CD4-positive, alpha-beta T cell treated with Interleukin-6 at 100 ng/mL for 8 hours (primary cell): Measurements from ENCODE around the gene VWF.

Experiments used
- DNase-seq: peaks from one replicate; pipeline ENCODE4 v3.0.0-alpha.2; 2020; ENCODE audit warnings: mixed read lengths, low spot score

The VWF gene

DNA sequence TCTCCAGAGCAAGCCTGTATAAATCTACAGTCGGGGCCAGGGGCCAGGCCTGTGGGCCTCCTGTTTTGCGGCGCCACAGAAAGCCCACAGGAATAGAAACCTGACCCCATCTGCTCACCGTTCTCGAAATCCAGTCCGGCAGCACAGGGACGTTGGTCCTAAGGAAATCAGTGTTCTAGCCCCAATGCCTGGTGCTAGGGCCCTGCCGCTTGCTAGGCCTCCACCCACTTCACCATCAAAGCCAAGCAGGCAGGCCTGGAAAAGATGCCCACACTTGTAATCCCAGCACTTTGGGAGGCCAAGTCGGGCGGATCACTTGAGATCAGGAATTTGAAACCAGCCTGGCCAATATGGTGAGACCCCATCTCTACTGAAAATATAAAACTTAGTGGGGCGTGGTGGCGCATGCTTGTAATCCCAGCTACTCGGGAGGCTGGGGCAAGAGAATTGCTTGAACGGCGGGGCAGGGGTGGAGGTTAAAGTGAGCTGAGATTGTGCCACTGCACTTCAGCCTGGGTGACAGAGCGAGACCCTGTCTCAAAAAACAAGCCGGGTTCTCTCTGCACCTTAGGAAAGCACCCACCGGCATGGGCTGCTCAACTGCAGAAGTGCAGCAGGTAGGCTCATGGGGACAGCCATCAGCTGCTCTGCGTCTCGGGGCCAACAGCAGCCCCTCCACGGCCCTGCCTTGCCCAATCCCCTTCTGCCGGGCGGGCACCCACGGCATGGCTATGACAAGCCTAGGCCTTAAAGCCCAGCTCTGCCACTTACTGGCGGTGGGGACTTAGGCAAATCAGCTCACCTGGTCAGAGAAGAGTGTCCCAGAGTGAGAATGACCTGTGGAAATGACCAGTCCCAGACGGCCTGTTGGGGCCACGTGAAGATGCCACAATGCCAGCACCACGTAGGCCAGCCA lies 47.4 kb downstream of the VWF start:
- DNase-seq, result no peak

DNA sequence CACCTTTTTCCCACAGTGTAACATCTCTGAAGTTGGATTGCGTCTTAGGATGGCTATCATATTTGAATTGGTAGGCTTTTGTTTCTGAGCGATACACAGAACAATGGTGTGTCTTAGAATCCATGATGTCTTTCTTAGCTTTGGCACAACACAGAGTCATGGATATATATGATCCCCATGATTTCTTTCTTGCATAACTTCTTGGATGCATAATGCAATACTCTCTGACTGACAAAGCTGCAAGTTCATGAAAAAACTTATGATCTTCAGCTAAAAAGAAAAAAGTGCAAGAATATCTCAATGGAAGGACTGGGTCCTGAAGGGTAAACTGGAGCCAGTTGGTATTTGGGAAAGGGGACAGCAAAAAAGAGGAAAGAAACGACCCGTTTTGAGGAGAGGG lies 48.1 kb downstream of the VWF start:
- DNase-seq, result no peak

DNA sequence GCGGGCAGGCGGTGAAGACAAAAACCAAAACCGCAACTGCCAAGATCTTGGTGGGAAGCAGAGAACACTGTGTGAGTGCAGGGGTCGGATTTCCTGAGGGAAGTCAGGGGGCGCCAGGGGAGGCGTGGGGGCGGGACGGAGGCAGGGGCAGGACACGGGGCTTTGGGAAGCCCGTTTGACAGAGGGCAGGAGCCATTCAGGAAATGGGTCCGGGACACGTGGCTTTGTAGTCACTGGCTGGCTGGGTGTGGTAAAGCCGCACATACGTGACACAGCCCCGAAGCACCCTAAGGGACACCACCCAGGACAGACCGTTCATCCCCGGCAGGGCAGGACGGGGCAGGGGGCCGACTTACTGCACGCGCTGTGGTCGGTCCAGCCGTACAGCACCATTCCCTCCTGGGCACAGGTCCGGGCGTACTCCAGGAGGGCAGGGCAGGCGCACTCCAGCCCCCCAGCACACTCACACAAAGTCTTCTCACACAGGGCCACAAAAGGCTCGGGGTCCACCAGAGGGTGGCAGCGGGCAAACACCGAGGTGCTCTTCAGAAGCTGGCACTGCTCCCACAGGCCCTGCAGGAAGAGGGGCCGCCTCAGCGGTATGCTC lies 49.4 kb downstream of the VWF start:
- DNase-seq, result peak; percentile 11

DNA sequence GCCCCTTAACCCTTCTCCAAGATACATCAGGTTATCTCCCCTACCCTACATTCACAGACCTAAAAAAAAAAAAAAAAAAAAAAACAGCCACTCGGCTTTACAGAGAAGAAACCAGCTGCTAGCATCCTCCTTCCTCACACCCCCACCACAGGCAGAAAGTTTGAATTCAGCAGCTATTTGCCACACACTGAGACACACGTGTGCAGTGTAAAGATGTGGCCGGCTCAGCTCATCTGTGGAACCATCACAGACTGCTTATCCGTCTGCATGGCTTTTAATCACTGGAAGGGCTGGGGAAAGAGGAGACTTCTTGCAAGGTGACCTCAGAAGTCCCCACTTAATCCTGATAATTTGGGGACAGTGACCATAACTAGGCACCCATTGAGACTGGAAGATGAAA lies 50.0 kb downstream of the VWF start:
- DNase-seq, result peak; percentile 20

DNA sequence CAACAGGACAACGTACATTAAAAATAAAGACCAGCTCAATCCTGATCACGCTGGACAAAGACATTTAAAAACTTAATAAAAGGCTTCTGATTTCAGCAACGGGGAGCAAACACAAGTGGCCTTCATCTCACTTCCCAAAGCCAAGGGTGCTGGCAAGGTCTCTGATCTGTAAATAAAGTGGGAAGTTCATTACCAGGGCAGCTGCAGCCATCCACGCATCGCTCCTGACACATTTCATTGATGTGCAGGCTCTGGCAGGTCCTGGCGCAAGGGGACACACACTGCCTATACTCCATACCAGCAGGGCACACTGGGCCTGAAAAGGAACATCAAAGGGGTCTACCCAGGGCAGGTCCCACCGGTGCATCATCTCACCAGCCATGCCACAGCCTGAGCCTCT lies 51.0 kb downstream of the VWF start:
- no peak for DNase-seq

DNA sequence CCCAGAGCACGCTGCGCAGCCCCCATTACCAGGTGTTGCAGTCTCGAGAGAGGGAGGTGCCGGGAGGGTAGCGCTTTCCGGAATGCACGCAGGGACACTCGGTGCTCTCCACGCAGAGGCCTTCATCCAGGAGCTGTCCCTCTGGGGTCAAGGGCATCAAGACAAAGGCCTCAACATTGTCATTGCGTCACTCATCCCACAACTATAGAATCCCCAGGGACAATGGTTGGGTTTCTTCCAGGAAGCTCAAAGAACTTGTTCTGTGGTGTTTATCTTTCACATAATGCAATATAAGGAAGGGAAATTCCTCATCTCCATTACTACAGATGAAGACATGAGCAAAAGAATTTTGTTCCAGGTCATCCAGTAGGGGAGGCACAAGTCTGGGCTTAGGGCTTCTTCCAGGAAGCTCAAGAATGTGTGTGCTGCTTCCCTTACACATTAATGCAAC lies 52.1 kb downstream of the VWF start:
- no peak for DNase-seq

DNA sequence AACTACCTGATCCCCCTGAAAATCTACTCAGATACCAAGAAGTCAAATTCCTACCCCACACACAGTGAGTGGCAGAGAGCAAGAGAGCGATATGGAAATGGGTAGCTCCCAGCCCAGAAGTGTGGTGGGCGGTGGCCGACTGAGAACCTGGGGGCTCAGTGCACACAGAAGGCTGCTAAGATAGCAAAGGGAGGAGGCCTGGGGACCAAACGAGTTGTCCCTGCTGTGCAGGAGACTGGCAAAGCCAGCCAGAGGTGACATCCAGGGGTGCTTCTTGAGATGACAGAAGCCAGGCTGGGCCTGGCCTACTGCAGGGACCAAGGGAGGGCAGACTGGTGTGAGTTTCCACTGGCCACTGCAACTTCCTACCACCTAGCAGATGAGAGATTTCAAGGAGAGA lies 52.9 kb downstream of the VWF start:
- no peak for DNase-seq

DNA sequence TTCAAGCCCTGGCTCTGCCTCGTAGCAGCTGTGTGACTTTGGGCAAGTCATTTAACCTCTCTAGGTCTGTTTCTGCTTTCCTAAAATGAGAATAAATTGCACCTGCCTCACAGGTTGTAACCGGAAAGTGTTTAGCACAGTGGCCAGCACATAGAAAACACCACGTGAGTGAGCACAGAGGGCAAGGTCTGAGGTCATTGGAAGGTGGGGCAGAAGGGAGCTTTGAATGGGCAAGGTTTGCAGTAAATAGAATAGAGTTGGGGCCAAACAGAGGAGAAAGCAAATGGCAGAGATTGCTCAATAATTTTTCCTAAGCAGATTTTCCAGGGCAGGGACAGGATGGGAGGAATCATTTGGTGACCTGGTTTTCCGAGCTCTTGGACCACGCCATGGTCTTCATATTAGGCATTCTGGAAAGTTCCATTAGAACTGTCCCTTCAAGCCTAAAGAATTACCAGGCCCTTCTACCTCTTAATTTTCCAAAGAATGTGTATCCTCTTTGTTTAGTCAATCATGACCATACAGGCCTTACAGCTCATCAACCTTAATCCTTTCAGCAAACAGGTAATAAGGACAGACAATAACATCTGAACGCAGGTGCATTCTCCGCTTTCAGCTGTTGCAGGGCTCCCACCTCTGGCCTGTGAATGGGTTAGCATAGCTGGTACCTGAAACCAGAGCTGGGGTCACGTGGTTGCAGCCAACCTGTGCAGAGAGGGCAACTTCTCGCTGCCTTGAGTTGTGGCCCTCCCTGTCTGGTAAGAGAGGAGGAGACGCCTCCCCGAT lies 53.8 kb downstream of the VWF start:
- no peak for DNase-seq

DNA sequence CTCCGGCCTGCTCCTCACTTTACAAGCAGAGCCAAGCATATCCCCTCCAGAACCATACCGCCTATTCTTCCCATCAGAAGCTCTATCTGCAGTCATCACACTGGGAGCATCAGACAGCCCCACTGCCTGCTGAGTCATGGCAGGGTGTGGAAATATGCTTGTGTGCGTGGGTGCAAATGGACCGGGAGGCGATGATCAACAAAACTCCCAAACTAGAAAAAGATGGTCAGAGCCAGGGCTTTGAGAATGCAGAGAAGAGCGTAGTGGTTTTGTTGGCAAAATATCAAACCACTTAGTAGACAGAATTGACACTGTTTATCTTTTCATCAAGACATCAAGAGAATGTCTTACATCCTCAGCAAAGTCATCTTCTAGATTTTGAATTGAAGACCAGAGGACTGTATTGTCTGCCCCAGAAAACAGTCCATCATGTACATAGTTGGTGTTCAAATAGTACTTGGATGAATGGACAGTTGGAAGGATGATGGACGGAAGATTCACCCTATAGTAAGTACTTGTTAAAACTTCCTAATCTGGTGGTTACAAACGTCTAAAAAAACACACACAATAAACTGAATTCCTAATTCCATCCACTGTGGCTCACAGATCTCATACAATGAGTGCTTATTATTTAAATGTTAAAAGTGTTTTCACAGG lies 54.9 kb downstream of the VWF start:
- no peak for DNase-seq

DNA sequence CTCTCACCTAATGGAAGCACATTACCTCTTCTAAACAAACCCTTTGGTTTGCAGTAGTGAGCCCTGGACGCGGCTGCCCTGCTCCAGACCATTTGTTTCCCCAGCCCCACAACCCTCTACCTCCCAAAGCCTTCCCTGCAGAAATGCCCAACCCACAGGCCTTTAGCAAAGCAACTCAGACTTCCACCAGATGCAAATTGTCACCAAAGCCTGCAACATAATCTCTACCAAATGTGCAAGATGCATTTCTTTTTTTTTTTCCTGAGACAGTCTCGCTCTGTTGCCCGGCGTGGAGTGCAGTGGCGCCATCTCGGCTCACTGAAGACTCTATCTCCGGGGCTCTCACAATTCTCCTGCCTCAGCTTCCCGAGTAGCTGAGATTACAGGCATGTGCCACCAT lies 56.2 kb downstream of the VWF start:
- DNase-seq, result no peak

DNA sequence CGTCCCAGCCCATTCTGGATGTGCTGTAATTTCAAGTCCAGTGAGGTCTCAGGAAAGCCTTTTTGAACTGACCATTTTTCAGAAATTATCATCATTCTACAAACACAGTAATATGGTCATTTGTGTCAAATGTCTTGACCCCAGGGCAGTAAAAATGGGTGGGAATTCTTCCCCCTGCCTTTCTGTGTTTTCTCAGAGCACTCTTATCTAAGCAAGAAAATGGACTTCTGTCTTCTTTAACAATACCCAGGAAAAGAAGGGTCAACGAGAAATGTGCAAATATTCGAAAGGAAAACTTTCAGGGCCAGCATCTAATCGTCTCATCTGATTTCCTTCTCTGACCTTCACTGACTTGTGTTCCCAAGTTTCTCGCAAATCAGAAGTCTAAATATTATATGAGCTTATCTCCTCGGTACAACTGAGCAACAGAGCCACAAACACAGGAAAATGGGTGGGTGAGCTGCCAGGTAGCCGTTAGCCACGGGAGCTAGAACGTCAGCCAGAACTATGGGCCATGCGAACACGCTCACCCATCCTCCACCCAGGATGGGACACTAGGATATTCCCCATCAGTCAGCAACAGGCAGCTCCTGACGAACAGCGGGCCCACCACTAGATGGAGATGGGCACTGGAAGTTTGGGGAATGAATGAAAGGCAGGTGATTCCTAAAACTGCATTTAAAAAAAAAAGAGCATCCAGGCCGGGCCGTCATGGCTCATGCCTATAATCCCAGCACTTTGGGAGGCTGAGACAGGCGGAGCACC lies 57.1 kb downstream of the VWF start:
- DNase-seq, result no peak

DNA sequence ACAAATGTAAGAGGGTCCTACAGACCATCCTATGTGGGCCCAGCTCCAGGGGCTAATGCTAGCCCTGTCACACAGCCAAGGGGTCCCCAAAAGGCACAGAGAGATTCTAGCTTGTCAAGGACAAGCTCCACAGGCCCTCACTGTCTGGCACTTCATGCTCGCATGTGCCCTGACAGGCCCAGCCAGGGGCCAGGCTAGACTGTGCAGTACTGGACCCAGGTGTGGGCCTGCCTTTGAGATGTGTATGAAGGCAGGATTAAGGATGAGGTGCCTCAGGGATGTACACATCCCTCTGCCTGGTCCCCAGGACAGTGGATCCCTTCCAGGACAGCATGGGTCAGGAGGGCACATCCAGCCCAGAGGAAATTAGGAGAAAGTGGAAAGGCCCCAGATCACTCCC lies 57.8 kb downstream of the VWF start:
- DNase-seq, result no peak

DNA sequence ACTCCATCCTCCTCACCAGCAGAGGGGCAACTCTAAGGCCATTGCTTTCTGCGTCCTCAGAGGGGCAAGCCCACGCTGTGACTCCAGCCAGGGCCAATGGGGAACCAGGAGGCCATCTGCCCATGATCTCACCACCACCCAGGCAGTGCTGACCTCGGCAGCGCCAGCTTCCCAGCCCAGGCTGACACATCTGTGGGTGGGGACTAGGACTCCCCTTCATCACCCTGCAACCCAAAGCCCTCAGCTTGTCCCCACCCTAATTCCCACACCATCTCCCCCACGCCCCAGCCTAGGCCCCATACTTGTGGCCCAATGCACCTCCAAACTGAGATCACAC lies 58.6 kb downstream of the VWF start:
- DNase-seq, result no peak

DNA sequence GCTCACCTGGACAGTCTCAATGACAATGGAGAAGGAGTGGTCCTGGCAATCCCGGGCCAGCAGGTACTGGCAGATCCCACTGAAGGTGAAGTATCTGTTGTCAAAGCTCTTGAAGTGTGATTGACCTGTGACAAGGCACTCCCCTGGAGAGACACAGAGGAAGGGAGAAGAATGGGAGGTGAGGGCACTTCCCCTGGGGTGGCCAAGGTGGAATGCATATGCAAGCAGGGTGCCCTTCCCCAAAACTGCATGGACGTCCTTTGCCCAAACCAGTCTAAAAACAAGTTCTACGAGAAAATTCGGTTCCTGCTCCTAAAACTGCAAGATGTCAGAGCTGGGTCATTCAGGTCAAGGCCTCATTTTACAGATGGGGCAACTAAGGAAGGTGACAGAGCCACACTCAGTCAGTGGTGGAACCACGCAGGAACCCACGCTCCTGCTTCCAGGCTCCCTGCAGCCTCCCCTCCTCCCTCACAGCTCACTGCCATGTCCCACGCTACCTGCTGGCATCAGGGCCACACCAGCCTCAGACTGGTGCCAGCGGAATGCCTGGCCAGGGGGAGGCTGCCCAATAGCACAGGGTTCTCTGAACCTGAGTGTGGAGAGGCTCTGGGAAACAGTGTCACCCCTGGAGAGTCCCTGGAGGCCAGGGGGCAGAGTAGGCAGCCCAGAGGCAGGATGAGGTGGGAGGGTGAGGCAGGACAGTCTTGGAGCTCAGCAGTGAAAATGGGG lies 59.2 kb downstream of the VWF start:
- DNase-seq, result no peak

DNA sequence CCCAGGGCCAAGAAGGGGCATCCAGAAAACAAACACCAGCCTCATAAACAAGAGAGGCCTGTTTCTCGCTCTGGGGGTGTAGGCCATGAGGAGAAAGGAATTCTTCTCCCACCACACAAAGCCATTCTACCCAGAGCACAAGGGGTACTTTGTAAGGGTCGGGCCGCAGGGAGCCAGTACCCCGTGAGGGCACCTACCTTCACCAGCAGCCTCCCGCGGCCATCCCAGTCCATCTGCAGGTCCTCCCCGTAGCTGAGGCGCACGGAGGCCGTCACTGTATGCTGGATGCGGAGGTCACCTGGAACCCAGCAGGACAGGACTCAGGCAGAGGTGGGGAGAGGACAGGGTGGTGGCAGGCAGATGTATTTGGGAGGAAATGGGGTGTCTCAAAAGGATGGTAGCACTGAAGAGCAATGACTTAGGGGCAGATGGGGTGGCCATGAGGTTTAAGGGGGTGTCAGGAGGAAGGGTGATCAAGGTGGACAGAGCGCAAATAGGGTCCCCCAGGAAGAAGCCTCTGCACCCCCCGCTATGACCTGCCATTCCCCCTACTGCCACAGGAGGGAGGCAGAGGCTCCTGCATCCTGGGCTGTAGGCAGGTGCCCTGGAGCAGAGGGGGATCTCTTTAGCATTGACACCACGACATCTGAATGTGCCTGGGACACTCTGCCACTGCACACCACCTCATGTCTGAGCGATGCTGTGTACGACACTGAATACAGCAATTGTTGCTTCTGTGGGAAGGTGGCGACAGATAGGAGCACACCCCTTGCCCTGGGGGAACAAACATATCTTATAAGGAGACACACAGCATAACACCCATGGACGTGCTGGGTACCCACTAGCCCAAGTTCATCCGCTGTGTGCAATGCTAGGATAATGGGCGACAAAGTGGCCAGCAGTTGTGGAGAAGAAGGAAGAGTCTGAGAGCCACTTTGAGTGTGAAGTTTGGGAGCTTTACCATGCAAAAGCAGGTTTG lies 61.4 kb downstream of the VWF start:
- DNase-seq, result peak; percentile 47

DNA sequence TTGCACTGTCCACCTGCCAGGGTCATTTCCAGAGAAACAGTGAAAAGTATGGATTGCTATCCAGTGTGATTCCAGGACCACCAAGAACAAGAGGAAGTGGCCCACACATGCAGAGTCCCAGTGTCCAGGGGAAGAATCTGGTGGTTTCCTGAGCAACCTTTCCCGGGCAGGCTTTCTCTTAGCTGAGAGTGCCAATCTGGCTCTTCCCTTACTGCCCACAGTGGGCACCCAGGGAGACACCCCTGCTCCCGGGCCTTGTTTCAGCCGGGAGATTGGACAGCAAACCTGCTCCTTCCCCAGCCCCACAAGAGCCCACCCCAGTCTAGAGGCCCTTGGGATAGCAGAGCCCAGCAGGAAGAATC lies 62.1 kb downstream of the VWF start:
- no peak for DNase-seq

DNA sequence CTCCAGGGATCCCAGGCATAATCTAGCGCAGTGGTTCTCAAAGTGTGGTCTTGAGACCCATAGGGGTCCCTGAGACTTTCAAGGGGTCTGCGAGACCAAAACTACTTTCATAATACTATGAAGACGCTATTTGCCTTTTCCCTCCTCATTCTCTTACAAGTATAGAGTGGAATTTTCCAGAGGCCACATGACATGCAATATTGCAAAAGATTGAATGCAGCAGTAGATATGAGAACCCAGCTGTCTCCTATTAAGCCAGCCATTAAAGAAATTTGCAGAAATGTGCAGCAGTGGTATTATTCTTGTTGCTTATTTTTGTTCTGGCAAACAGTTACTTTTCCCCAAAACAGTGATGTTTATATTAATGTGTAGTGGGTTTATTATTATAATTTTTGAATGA lies 62.8 kb downstream of the VWF start:
- DNase-seq, result no peak

DNA sequence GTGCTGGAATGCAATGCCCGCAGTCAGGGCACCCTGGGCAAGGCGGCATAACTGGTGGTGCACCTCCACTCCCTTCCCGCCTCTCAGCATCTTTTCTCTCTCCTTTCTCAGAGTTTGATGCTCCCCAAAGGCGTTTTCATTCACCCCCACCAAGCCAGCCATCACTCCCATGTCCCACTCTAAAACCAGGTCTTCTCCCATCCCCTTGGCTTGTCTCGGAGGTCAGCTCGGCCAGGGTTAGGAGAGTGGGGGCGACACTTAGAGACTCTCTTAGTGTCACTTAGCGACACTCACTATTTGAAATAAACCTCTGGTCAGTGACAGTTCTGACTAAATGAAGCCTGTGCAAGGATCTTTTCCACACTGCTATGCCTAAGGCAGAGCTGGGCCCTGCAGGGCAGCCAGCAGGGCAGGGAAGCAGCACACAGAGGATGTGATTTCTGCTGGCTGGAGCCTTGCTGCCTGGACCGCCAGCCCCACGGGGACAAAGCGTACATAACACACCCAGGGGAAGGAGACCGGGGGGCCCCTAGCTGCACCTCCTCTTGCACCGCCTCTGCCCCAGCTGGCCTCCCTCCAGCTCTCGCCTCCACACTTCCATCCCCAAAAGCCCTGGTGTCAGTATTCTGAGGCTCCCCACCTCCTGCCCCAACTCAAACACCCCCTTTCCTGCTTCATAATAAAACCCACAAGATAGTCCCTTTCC lies 64.5 kb downstream of the VWF start:
- no peak for DNase-seq

DNA sequence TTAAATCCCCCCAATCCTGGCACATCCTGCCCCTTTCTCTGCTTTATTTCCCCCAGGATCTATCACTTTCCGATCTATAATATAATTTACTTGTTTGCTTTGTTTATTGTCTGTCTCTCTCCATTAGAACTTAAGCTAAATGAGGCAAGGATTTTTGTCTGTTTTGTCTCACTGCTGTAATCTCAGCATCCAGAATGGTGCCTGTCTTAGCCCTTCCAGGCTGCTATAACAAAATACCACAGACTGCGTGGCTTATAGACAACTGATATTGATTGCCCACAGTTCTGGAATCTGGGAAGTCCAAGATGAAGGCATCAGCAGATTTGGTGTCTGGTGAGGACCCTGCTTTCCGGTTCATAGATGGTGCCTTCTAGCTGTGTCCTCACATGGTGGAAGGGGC lies 65.2 kb downstream of the VWF start:
- no peak for DNase-seq
